HG02852 (cell line): ENCODE results near the gene PCDH17.

ENCODE experiments used
- ATAC-seq: cut with Tn5 transposase; IDR thresholded peaks from one replicate; pipeline ENCODE4 v1.9.1; 2021; ENCODE audit warnings: mild to moderate bottlenecking, moderate library complexity; ENCODE audit not compliant: unreplicated experiment

The PCDH17 gene

DNA sequence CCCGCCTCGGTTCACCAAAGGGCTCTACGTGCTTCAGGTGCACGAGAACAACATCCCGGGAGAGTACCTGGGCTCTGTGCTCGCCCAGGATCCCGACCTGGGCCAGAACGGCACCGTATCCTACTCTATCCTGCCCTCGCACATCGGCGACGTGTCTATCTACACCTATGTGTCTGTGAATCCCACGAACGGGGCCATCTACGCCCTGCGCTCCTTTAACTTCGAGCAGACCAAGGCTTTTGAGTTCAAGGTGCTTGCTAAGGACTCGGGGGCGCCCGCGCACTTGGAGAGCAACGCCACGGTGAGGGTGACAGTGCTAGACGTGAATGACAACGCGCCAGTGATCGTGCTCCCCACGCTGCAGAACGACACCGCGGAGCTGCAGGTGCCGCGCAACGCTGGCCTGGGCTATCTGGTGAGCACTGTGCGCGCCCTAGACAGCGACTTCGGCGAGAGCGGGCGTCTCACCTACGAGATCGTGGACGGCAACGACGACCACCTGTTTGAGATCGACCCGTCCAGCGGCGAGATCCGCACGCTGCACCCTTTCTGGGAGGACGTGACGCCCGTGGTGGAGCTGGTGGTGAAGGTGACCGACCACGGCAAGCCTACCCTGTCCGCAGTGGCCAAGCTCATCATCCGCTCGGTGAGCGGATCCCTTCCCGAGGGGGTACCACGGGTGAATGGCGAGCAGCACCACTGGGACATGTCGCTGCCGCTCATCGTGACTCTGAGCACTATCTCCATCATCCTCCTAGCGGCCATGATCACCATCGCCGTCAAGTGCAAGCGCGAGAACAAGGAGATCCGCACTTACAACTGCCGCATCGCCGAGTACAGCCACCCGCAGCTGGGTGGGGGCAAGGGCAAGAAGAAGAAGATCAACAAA lies 2.6 kb downstream of the PCDH17 start:
- ATAC-seq: no peak

DNA sequence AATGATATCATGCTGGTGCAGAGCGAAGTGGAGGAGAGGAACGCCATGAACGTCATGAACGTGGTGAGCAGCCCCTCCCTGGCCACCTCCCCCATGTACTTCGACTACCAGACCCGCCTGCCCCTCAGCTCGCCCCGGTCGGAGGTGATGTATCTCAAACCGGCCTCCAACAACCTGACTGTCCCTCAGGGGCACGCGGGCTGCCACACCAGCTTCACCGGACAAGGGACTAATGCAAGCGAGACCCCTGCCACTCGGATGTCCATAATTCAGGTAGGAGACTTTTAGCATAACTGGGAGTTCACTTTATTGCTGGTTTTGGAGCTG lies 3.3 kb downstream of the PCDH17 start:
- no peak for ATAC-seq

- ATAC-seq: no peak
Measured at GRCh38 chr13:57635541-57636085, 4.1 kb downstream of the PCDH17 start.

DNA sequence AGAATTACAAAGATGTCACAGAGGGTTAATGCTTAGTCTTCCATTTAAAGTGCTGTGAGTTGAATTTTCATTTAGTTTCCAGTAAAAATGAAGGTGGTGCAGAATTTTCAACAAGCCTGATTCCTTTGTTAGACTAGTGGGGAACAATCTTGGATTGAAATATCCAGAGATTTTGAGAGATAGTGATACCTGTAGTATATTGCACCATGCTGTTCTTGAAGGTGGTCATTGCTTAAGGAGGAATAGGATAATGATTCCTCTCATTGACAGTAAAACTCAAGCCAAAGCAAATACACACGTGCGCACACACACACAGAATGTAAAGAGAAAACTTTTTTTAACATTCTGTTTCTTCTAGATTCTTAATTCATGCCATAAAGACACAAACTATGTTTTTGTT lies 5.3 kb downstream of the PCDH17 start:
- ATAC-seq: no peak

DNA sequence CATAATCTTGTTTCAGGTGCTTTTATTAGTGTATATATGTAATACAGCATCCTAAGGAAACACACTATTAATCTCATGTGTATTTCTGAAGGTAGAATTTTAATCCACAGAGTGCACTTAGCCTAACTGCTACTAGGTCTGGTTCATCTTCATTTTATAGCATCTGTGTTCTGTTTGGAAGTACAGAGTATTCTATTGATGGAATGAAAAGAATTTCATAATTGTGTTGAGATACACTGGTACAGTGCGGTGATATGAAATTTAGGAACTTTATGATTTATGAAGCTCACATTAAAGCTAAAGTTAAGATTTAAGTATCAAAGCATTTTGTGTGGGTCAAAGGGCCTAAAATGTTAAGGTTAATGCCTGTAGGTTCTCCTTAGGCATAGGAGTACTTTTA lies 6.0 kb downstream of the PCDH17 start:
- no peak for ATAC-seq

DNA sequence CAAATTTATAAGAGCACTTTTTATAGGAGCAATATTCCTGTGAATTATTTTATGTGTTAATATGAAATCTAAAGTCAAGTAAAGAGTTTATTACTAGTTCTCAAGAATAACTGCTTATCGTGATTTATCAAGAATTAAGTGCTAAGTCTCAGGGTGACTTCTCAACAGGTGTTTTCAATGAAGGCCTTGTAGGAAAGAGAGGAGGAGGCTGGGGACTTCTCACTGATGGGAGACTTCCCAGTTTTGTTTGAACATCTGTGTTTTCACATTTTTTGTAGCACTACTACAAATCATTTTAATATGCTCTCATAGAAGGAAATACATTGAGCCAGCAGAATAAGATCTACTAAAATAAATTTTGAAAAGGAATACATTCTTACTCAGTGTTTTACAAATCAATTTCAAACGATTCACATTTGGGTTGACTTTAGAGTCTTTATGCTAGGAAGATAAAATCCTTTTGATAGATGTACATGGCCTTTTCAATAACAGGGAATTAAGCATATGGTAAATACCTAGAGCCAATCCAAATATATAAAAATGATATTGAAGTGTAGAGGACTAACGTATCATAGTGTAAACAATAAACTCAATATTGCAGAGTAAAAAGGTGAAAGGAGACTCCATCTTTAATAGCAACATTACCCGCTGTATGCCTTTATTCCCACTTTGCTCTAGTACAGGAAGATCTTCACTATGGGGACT lies 6.8 kb downstream of the PCDH17 start:
- no peak for ATAC-seq

DNA sequence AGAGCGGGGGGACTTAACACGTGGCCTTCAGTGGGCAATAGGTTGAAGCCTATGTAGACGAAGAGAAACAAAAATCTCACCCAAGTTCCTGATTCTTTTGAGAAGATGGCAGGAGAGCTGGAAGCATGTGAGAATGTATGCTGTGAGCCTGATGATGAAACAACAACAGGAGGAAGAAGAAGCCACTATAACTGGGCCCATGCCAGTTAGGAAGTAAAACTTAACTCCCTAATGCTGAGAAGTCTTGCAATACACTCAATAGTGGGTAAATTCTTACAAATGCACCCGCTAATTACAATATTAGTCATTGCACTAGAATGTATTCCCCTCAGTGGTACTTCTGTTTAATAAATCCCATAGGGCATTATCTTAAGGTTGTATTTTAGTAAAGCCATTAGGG lies 9.1 kb downstream of the PCDH17 start:
- ATAC-seq: no peak

DNA sequence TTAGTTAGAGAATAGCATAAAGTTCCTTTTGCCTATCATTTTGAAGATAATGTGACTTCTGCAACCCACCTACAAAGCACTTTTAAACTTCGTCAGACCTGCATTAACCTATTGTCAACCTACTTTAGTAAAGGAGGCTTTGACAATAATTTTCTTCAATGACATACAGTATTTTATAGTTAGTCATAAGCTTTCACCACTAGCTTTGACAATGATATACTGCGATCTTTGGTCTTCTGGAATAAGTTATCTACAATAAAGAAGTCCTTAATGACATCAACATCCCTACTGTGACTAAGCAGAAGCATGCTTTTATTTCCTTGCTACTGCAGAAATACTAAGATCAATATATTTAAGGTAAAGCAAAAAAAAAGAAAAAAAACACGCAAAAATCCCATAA lies 9.5 kb downstream of the PCDH17 start:
- no peak for ATAC-seq

- no peak for ATAC-seq
Measured at GRCh38 chr13:57644106-57644505, 12.6 kb downstream of the PCDH17 start.

- no peak for ATAC-seq
Measured at GRCh38 chr13:57653229-57653989, 21.9 kb downstream of the PCDH17 start.

- no peak for ATAC-seq
Measured at GRCh38 chr13:57665481-57665880, 33.9 kb downstream of the PCDH17 start.

DNA sequence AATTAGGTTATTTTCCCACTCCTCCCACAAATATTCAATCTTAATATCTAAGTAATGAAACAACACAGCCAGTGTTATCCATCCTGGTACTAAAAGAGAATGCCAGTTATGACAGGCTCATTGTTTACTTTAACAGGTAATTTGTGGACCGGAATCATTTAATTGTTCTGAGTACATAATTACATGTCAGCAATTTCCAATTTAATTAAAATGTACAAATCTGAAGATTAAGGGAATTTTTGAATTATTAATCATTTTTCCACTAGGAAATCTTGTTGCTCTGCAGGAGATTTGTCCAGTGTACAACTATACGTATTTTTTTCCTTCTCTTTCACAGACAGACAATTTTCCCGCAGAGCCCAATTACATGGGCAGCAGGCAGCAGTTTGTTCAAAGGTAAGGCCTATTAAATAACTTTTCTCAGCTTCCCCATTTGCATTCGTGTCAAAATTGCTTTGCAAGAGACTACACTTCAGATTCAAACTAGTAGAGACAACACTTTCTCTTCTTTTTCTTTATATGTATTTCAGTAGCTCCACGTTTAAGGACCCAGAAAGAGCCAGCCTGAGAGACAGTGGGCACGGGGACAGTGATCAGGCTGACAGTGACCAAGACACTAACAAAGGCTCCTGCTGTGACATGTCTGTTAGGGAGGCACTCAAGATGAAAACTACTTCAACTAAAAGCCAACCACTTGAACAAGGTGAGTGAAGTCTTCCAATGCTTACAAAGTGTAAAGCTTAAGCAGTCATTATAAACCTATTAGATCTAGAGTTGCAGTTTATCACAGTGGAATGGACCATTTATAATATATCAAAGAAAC lies 34.8 kb downstream of the PCDH17 start:
- no peak for ATAC-seq

DNA sequence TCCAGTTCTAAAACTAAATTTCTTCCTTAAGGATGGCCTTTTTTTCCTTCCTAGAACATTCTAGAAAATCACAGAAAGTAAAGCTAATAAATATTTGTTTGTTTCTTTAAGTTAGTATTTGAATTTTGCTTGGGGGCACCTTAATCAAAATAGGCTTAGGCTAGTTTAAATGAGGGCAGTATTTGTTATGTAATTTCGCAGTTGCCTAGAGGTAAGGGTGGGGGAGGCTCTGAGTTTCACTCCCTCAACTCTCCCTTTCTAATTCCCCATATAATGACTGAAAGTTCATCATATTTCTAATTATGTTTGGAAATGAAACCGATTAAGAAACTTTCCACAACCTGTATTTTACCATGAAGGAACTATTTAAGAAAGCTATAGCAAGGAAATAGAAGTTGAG lies 40.6 kb downstream of the PCDH17 start:
- ATAC-seq: no peak

DNA sequence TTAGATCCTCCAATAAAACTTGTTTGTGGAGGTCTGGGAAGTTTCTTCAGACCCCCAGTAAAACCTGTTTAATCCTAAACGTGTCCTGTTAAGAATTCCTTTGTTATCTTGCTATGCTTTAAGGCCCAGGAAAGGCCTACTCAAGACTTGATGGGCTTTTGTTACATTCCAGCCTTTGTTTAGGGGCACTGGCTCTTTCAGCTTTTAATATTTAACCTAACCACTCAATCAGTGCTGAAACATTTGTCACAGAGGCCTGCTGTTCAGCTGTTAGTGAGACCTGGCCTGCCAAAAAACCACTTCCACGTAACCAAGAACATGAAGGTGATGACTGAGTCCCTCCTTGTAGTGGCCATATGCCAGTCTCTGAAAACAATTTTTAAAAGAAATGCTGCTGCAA lies 41.7 kb downstream of the PCDH17 start:
- no peak for ATAC-seq

DNA sequence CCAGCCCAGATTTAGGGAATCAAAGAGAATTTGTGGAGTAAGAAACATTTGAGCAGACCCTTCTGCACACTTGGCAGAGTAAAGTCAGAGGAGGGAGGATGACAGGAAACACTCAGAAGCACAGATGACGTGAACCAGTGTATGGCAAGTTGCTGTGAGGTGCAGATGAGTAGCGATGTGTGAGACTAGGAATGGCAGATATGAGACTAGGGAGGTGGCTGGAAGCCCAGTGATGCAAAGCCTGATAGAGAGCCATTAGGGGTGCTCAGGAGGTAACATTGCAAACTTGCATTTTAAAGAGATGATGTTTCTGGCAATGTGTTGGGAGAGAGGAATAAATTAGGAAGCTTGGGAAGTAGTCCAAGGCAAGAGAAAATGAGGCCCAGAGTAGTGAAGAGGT lies 44.0 kb downstream of the PCDH17 start:
- no peak for ATAC-seq

DNA sequence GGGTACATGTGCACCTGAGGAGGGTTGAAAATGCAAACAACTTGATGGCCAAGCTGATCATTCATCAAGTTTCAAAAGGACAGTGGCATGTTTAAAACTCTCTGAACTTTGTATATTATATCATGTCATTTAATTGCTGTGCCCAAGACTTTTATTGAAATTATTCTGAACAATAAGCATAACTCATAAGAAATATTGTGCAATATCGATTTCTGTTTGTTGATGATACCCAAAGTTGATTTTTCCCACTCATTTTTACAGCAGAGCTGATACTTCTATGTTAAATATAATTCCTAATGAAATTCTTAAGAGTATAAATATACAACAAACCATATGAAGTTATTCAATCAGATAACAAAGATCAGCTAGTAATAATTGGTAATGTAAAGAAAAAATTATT lies 49.1 kb downstream of the PCDH17 start:
- no peak for ATAC-seq

DNA sequence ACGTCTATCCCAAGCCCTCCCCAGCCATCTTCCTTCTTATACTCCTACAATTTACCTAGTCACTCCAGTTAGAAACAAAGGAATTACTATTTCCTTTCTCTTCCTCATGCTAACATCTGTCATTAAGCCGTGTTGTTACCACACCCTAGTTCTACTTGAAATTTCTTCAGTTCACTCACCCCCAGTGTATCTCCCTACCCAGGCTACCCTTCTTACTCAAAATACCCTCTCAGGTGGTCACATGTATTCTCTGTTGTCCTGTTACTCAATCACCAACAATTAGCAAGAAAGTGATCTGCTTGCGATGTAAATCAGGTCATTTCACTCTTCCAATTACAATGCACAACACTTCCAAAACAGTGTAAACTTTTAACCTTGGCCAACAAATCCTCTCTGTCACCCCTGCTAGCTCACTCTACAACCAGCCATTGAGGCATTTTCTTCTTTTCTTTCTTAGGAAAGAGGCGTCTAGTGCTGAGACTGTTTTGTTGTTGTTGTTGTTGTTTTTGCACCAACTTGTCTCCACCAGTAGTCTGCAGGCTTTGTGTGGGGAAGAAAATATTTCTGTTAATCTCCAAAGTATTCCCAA lies 50.7 kb downstream of the PCDH17 start:
- no peak for ATAC-seq

- no peak for ATAC-seq
Measured at GRCh38 chr13:57698851-57699250, 67.3 kb downstream of the PCDH17 start.

DNA sequence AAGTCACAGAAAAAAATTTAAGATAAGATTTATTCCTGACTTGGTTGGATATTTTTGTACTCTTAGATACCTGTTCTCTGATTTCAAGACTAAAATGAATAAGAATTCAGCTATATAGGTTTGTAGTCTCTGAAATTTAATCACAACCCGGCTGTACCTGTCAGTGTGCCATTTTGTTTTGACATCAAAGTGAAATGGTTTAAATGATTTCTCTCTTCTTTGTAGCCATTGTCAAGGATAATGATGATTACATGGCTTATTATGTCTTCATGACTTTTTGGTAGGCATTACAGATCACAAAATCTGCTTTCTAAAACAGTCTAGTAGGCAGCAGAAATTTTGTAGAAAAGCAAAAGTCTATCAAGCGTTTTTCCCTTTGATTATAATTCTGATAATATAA lies 72.5 kb downstream of the PCDH17 start:
- ATAC-seq: no peak

GRCh38 chr13:57716295-57716694 lies 84.8 kb downstream of the PCDH17 start:
- no peak for ATAC-seq
